Measurements from ENCODE around the gene STRADA.

STRADA gene

GRCh38 chr17:63698381-63698885, 43.2 kb downstream of the STRADA start:
- Histone ChIP-seq H3K4me1 (ENCODE audit: control insufficient read depth, insufficient read depth, low read length) (peaks cover 25% of the 10 kb centered on the region), H3K9ac (ENCODE audit: low read length) (peak overlapping the region; percentile 39), H3K9me3 (ENCODE audit: control insufficient read depth, low read length) (no peaks in the 10 kb centered on the region), H3K36me3 (ENCODE audit: control insufficient read depth, insufficient read depth, low read length) (no peaks in the 10 kb centered on the region), H3K4me3 (ENCODE audit: low read length) (no peak overlapping the region), H3K27me3 (ENCODE audit: control insufficient read depth, insufficient read depth, low read length) (peaks cover 6% of the 10 kb centered on the region)

GRCh38 chr17:63697341-63698286, 44.0 kb downstream of the STRADA start:
- Histone ChIP-seq H3K9me3 (ENCODE audit: control insufficient read depth, low read length) (no peaks in the 10 kb centered on the region), H3K36me3 (ENCODE audit: control insufficient read depth, insufficient read depth, low read length) (no peaks in the 10 kb centered on the region), H3K9ac (ENCODE audit: low read length) (no peak overlapping the region), H3K4me1 (ENCODE audit: control insufficient read depth, insufficient read depth, low read length) (peaks cover 25% of the 10 kb centered on the region), H3K4me3 (ENCODE audit: low read length) (no peak overlapping the region), H3K27me3 (ENCODE audit: control insufficient read depth, insufficient read depth, low read length) (peaks cover 6% of the 10 kb centered on the region)

GRCh38 chr17:63696381-63696961, 45.1 kb downstream of the STRADA start:
- H3K4me3 ChIP-seq (ENCODE audit: low read length): no peak overlapping the region
- peaks cover 6% of the 10 kb centered on the region for H3K27me3 ChIP-seq (ENCODE audit: control insufficient read depth, insufficient read depth, low read length)
- H3K4me1 ChIP-seq (ENCODE audit: control insufficient read depth, insufficient read depth, low read length): peaks cover 21% of the 10 kb centered on the region
- H3K36me3 ChIP-seq (ENCODE audit: control insufficient read depth, insufficient read depth, low read length): peaks cover under 1% of the 10 kb centered on the region
- no peaks in the 10 kb centered on the region for H3K9me3 ChIP-seq (ENCODE audit: control insufficient read depth, low read length)
- no peak overlapping the region for H3K9ac ChIP-seq (ENCODE audit: low read length)

DNA sequence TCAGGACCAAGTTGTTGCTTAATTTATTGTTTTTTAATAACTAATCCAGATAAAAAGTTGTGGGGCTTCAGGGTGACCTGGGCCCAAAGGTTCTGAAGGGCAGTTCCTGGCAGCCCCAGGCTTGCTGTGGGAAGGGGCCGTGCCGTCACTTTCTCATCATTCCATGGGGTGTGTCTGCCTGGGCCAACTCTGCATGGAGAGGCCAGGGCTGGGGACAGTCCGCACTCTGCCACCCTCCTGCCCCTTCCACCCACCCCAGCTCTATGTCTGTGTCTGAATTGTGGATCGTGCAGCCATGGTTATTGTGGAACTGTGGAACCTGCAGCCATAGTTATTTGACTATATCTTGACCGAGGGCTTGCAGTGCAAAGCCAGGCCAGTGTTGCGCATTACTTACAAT, 45.7 kb downstream of the STRADA start:
- Histone ChIP-seq H3K36me3 (ENCODE audit: control insufficient read depth, insufficient read depth, low read length) (peaks cover 6% of the 10 kb centered on the region), H3K4me1 (ENCODE audit: control insufficient read depth, insufficient read depth, low read length) (peaks cover 15% of the 10 kb centered on the region)

DNA sequence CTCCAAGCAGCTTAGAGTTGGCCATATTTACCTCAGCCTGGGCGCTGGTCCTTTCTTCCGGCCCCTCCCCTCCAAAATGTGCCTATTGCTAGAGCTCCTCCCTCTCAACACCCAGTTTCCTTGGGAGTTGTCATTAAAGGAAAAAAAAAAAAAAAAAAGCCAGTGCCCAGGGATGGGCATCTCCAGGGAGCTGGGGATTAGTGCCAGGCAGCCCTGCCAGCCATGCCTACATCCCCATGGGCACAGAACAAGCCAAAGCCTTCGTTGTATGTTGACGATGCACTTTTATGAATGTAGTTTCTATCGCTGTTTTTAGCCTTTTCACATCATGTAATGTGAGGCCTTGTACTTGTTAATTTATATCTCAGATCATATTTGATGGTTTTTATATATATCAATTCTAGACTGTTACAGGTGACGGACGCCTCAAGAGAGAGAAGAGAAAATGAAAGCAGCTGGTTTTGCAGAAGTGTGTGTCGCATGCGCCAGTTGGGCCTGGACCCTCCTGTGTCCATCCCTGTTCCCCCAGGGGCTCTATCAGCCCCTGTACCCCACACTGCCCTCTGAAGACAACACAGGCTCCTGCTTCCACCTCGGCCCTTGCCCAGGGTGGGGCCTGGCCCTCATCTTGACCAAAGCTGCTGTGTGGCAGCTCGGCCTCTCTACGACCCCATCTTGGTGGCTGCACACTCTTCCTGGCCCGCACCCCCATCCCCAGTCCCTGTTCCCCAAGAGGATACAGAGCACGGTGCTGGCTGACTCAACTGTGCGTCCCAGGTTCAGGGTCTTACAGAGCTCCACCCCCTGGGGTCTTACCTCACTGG, 46.4 kb downstream of the STRADA start:
- H3K4me3 ChIP-seq (ENCODE audit: low read length): no peak overlapping the region
- H3K4me1 ChIP-seq (ENCODE audit: control insufficient read depth, insufficient read depth, low read length): peaks cover 14% of the 10 kb centered on the region
- H3K36me3 ChIP-seq (ENCODE audit: control insufficient read depth, insufficient read depth, low read length): peaks cover 8% of the 10 kb centered on the region

More for the DNA sequence above, 45.7 kb downstream of the STRADA start:
- no peak overlapping the region for H3K9ac ChIP-seq (ENCODE audit: low read length)
- no peaks in the 10 kb centered on the region for H3K9me3 ChIP-seq (ENCODE audit: control insufficient read depth, low read length)
- no peak overlapping the region for H3K4me3 ChIP-seq (ENCODE audit: low read length)
- H3K27me3 ChIP-seq (ENCODE audit: control insufficient read depth, insufficient read depth, low read length): peaks cover 6% of the 10 kb centered on the region

DNA sequence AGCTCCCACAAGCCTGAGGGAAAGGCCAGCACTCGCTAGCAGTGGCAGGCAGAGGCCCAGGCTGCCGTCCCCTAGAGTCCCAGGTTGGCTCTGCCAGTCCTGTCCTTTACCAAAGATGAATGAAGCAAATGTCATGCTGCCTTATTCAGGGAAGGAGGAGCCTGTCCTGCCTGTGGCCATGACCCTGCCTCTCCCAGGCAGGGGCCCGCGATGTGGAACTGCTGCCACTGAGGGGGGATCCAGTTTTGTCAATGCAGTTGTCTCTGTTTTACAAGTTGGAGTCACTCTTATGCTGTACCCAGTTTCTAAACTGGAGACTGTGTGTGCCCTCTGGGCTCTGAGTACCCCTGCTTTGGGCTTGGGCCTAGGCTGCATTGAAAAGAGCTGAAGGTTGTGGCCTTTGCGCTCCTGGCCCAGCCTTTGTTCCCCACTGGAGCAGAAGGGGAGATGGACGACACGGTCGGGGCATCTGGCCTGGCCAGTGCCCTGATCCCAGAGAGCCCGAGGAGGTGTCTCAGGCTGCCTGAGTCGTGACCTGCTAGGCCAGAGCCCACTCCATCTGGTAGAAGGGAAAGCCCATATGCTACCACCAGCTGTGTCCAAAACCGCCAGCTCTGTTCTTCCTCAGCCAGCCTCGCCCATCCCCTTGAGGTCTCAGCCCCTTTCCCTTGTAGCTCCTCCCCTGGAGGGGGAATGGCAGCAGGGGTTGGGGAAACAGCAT, 47.2 kb downstream of the STRADA start:
- no peaks in the 10 kb centered on the region for H3K9me3 ChIP-seq (ENCODE audit: control insufficient read depth, low read length)
- no peak overlapping the region for H3K9ac ChIP-seq (ENCODE audit: low read length)
- peaks cover 11% of the 10 kb centered on the region for H3K36me3 ChIP-seq (ENCODE audit: control insufficient read depth, insufficient read depth, low read length)
- peaks cover 14% of the 10 kb centered on the region for H3K4me1 ChIP-seq (ENCODE audit: control insufficient read depth, insufficient read depth, low read length)
- H3K27me3 ChIP-seq (ENCODE audit: control insufficient read depth, insufficient read depth, low read length): peaks cover 3% of the 10 kb centered on the region
- no peak overlapping the region for H3K4me3 ChIP-seq (ENCODE audit: low read length)

More for the DNA sequence above, 46.4 kb downstream of the STRADA start:
- Histone ChIP-seq H3K9me3 (ENCODE audit: control insufficient read depth, low read length) (no peaks in the 10 kb centered on the region), H3K27me3 (ENCODE audit: control insufficient read depth, insufficient read depth, low read length) (peaks cover 3% of the 10 kb centered on the region), H3K9ac (ENCODE audit: low read length) (no peak overlapping the region)

- Histone ChIP-seq H3K9ac (ENCODE audit: low read length) (no peak overlapping the region), H3K27me3 (ENCODE audit: control insufficient read depth, insufficient read depth, low read length) (no peaks in the 10 kb centered on the region), H3K36me3 (ENCODE audit: control insufficient read depth, insufficient read depth, low read length) (peaks cover 15% of the 10 kb centered on the region), H3K9me3 (ENCODE audit: control insufficient read depth, low read length) (no peaks in the 10 kb centered on the region), H3K4me1 (ENCODE audit: control insufficient read depth, insufficient read depth, low read length) (peaks cover 8% of the 10 kb centered on the region), H3K4me3 (ENCODE audit: low read length) (no peak overlapping the region)
Measured at GRCh38 chr17:63693411-63694113, 48.0 kb downstream of the STRADA start.

DNA sequence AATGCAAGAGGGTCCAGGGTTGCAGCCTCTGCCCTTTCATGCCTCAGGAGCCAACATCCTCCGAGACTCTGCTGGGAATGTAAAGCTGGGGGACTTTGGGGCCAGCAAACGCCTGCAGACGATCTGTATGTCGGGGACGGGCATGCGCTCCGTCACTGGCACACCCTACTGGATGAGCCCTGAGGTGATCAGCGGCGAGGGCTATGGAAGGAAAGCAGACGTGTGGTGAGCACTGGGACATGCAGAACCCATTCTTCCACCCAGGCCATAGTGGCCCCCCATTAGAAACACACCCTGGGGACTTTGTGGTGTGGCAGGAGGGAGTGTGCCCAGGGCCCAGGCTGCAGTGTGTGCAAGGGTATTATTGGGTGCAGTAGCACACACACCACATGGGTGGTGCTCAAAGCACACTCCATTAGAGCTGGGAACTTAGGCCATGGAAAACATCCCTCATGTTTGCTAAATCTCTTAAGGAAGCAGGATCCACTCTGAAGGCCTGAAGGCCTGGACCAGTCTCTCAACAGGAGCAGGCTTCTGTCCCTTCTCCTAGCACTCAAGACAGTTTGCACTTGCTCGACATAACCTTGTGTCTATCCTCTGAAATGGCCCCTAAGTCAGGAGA, 49.3 kb downstream of the STRADA start:
- peaks cover 19% of the 10 kb centered on the region for H3K36me3 ChIP-seq (ENCODE audit: control insufficient read depth, insufficient read depth, low read length)

DNA sequence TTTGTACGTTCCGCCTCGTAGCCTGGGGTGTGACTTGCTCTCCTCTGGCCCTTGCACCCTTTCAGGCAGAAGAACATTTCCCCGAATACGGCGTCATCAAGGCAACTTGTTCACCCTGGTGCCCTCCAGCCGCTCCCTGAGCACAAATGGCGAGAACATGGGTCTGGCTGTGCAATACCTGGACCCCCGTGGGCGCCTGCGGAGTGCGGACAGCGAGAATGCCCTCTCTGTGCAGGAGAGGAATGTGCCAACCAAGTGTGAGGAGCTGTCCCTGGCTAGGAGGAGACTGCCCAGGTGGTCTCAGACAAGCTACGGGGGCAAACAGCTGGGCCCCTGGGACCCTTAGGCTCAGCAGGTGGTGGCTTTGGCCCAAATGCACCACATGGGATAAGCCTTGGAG, 52.1 kb downstream of the STRADA start:
- Histone ChIP-seq H3K27me3 (ENCODE audit: control insufficient read depth, insufficient read depth, low read length) (no peaks in the 10 kb centered on the region), H3K4me1 (ENCODE audit: control insufficient read depth, insufficient read depth, low read length) (no peaks in the 10 kb centered on the region), H3K4me3 (ENCODE audit: low read length) (no peak overlapping the region), H3K9me3 (ENCODE audit: control insufficient read depth, low read length) (no peaks in the 10 kb centered on the region), H3K9ac (ENCODE audit: low read length) (no peak overlapping the region), H3K36me3 (ENCODE audit: control insufficient read depth, insufficient read depth, low read length) (peaks cover 19% of the 10 kb centered on the region)

More for the DNA sequence above, 49.3 kb downstream of the STRADA start:
- H3K4me3 ChIP-seq (ENCODE audit: low read length): no peak overlapping the region
- H3K4me1 ChIP-seq (ENCODE audit: control insufficient read depth, insufficient read depth, low read length): no peaks in the 10 kb centered on the region
- no peak overlapping the region for H3K9ac ChIP-seq (ENCODE audit: low read length)
- H3K9me3 ChIP-seq (ENCODE audit: control insufficient read depth, low read length): no peaks in the 10 kb centered on the region
- H3K27me3 ChIP-seq (ENCODE audit: control insufficient read depth, insufficient read depth, low read length): no peaks in the 10 kb centered on the region

GRCh38 chr17:63688396-63689020, 53.1 kb downstream of the STRADA start:
- Histone ChIP-seq H3K9me3 (ENCODE audit: control insufficient read depth, low read length) (no peaks in the 10 kb centered on the region), H3K27me3 (ENCODE audit: control insufficient read depth, insufficient read depth, low read length) (no peaks in the 10 kb centered on the region), H3K36me3 (ENCODE audit: control insufficient read depth, insufficient read depth, low read length) (peaks cover 19% of the 10 kb centered on the region), H3K4me3 (ENCODE audit: low read length) (no peak overlapping the region), H3K4me1 (ENCODE audit: control insufficient read depth, insufficient read depth, low read length) (no peaks in the 10 kb centered on the region), H3K9ac (ENCODE audit: low read length) (no peak overlapping the region)

All from mucosa of stomach (tissue), 1 donor.